Dermis microvascular lymphatic vessel endothelial cell (primary cell): ENCODE measurements around the gene PLA2G1B. TPM values are rescaled to one million over a fixed set of nuclear protein-coding genes. Genes with fewer than 3 reads are reported as not detected.

Source experiments
- DNase-seq, 2 donors: peaks; one replicate each; pipeline versions ENCODE4 v3.0.0 to v3.0.0-alpha.2; 2010; ENCODE audit warnings: low read depth in 2 of 2
- total RNA-seq: library from RNA; depleted of rRNA; stranded (reverse); fragments of >200 nt; gene quantifications from 2 replicates; pipeline ENCODE4 v1.2.1, GENCODE V29; 2014

The PLA2G1B gene
- total RNA-seq, result not detected in 2 replicates

- no peak for DNase-seq
These were observed at the start of gene PLA2G1B for GRCh38 chr12:120327593-120327992. Gene PLA2G1B (minus strand): TSS chr12:120327779. CDS start chr12:120327753, 26 bp downstream.

- DNase-seq, result no peak
These were observed 49.5 kb upstream of the PLA2G1B start for GRCh38 chr12:120376934-120377572.

GRCh38 chr12:120376416-120376815, 48.8 kb upstream of the PLA2G1B start:
- DNase-seq, result no peak

DNA sequence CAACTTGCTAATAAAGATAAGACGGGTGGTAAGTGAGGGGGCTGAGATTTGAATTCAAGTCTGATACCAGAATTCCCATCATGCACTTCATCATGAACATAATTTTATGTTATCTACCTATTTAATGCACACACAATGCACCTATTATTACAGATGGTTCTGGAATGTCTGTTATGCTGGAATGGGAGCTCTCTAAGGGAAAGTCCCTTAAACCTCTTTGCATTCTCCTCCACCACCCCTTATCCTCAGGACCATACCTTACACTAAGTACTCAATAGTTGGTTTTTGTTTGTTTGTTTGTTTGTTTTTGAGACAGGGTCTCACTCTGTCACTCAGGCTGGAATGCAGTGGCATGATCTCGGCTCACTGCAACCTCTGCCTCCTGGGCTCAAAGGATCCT, 48.4 kb upstream of the PLA2G1B start:
- DNase-seq, result no peak

DNA sequence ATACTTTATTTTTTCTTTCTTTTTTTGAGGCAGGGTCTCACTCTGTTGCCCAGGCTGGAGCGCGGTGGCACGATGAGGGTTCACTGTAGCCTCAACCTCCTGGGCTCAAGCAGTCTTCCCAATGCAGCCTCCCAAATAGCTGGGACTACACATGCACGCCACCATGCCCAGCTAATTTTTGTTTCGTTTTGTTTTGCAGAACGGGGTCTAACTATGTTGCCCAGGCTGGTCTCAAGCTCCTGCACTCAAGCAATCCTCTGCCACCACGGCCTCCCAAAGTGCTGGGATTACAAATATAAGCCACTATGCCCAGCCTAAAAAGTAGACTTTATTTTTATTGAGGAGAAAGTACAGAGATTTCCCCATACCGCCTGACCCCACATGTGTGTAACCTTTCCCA, 46.1 kb upstream of the PLA2G1B start:
- no peak for DNase-seq

GRCh38 chr12:120370343-120371243, 43.0 kb upstream of the PLA2G1B start:
- no peak for DNase-seq

DNA sequence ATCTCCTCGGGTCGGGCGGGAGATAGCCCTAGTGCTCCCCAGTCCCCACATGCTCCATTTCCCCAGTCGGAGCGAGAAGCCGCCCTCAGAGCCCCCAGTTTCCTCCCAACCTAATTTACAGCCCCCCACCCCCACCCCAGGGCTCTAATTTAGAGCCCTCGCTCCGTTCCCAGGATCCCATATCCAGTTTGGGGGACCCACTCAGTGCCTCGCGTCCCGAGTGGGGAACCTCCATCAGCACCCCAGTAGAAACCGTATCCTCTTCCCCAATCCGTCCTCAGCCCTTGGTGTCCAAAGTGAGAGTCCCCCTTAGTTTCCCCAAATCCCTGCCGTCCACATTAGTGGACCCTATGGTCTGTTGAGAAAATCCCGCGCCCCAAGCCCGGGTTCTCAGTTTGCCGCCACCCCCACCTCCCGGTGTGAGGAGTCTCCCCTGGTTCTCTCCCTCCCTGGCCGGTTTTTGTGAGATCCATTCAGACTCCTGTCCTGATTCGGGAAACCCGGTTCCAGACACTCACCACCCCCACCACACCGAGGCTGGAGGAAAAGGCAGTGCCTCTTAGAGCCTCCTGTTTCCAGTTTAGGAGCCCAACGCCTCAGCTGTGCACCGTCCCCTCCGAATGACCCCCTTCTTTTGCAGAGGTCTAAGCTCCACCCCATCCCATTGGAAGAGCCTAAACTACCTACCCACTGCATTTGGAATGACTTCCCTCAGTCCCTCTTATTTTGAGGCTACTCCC, 42.2 kb upstream of the PLA2G1B start:
- DNase-seq, result no peak

- no peak for DNase-seq
These were observed 41.4 kb upstream of the PLA2G1B start, which contains the start of gene MSI1 for GRCh38 chr12:120368789-120369602. Gene MSI1 (minus strand): TSS chr12:120369164. CDS start chr12:120369091, 73 bp downstream.

GRCh38 chr12:120367924-120368788, 40.6 kb upstream of the PLA2G1B start:
- no peak for DNase-seq

DNA sequence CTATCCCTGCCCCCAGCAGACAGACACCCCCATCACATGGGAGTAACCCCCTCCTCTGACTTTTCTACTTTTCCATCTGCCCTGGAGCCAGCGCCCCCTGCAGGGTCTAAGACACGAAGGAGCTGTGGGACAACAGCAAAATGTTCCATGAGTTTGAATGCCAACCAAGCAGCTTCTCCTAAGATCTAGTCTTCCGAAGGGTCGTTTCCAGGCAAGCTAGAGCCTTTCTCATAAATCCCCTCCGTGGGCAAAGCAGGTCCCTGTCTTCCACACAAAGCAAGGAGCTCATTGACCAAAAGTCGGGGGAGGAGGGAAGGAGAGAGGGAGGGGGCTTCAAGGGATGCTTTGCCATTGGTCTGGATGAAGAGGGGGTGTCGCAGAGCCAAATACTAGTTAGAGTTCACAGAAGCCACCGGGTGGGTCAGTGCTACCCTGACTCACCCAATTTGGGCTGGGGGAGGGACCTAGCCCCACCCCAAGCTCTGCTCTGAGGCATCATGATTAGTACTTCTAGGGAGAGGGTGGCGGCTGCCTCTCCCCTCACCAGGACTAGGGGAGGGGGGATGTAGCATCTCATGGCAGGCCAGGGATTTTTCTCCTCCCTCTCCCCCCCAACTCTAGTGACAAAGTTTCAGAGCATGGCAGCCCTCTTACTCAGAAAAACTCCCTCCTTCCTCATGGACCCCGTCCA, 39.8 kb upstream of the PLA2G1B start:
- DNase-seq, result peak in 1 of 2 donors; percentile 15

GRCh38 chr12:120366845-120367232, 39.3 kb upstream of the PLA2G1B start:
- no peak for DNase-seq

GRCh38 chr12:120366341-120366705, 38.7 kb upstream of the PLA2G1B start:
- no peak for DNase-seq

DNA sequence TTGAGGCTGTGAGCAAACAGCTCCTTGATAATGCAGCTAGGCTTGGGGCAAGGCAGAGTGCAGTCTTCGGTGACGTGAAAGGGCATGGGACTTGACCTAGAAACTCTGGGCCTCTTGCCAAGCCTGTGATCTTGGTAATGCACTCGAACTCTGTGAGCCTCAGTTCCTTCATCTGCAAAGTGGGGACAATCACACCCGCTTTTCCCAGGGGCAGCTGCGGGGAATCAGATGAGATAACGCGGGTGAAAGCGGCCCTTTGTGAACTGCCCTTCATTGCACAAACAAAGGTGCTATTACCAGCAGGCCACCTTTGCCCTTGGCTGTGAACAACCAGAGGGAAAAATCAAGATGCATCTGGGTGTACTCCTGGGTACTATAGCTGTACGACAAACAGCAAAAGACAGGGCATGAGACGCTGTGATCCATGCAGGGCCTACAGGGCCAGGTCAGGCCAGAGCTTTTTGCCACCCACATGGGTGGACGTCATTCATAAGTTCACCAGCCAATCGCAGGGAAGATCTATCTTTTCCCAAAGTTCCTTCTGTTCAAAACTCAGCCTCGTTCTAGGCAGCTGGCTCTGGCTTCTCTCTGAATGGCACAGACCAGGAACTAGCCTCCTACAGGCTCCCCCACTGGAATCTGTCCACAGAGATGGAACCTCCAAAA, 38.2 kb upstream of the PLA2G1B start:
- DNase-seq, result no peak

GRCh38 chr12:120364487-120364886, 36.9 kb upstream of the PLA2G1B start:
- DNase-seq, result no peak

GRCh38 chr12:120363274-120363855, 35.8 kb upstream of the PLA2G1B start:
- DNase-seq, result no peak

DNA sequence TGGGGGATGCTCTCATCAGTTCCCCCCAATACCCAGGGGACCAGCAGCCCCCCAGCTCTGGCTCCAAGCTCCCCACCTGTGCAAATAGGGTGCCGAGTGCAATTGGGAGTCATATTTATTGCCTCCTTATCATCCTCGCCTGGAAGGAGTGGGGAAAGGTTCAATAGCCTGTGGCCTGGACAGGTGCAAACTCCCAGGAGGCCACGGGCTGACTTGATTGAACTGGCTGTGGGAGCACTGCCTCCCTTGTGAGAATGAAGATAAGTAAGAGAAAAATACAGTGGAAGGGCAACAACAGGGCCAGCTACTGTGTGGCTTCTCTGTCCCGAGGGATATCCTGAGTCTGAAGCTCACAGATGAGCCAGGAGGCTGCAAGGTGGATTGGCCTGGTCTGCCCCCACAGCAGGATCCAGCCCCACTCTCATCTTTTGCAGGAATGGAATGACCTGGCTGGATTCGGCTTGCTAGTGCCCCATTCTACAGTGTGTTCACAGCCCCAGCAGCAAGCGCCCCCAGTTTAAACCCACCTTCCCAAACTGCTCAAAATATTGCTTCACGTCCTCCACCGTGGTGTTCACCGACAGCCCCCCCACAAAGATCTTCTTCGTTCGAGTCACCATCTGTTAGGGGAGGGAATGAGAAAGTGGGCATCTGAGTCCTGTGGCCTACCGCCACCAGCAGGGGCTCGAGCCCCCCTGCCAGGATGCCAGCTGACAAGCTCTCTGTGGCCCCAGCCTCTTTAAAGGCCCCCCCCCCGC, 35.1 kb upstream of the PLA2G1B start:
- DNase-seq, result no peak

DNA sequence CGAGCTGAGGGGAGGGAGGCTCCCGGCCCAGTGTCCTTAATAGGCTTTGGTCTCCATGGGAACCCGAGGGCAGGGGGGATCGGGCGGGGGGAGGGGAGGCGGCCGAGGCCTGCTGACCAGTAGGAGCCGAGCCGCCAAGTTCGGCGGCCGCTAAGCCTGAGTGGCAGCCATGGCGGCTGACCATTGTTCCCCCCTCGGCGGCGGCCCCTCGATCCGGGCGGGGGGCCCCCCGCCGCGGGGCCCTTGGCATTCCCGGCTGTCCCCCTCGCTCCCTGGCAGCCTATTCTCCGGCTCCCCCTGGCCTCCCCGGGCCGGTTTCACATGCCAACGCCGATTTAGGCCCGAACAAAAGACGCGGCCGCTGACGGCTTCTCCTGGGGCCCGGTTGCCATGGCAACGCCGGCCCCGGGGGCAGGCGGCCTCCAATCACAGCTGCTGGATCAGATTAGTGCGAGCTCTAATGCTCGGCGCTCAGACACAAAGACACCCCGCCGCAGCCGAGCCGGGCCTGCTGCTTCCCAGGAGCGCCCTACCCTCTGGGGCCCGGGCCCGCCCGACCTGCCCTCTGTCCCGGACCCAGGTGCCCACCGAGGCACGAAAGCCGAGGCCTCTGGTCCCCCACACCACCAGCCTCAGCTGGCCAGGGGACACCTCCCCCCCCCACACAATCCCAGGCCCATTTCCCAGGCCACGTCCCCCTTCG, 34.1 kb upstream of the PLA2G1B start:
- DNase-seq, result peak; percentile 29 to 62
